Caco-2 (cell line): ENCODE results near the gene TNFRSF13B. TPM values are rescaled to one million over a fixed set of nuclear protein-coding genes. Genes with fewer than 3 reads are reported as not detected.

Experiments used
- BruUV-seq: library from RNA; stranded (reverse); fragments of 400-500 nt; replicated peaks from 2 replicates; lab custom pipeline; 2021; lab: Mats Ljungman, UMichigan
- CTCF ChIA-PET: fragments of 300-600 bp; sonication (Branson Sonifier 250); formaldehyde crosslinking; loops from one replicate; lab custom pipeline; 2022; ENCODE audit warnings: antibody characterized with exemption; lab: Charles Lee
- POLR2A ChIA-PET: fragments of 300-600 bp; sonication (Branson Sonifier 250); formaldehyde crosslinking; loops from one replicate; lab custom pipeline; 2022; ENCODE audit warnings: antibody characterized with exemption; lab: Charles Lee
- DNase-seq, 2 experiments: peaks; one replicate each; pipeline versions ENCODE4 v3.0.0 to v3.0.0-alpha.2; 2020 to 2022
- H3K27me3 ChIP-seq: replicated peaks from 2 replicates; pipeline ENCODE4 v1.6.0; 2011; ENCODE audit warnings: low read length; ENCODE audit not compliant: control insufficient read depth, insufficient read depth
- H3K36me3 ChIP-seq: 2 replicates; pipeline ENCODE4 v1.5.1; 2011; ENCODE audit warnings: low read length; ENCODE audit not compliant: control insufficient read depth, insufficient read depth
- H3K4me1 ChIP-seq: fragments of 250-450 bp; sonication (Bioruptor Pico); 2 replicates; pipeline ENCODE4 v1.5.1; 2020; ENCODE audit warnings: mild to moderate bottlenecking
- H3K4me3 ChIP-seq: 2 replicates; pipeline ENCODE4 v1.5.1; 2011; ENCODE audit warnings: low read depth, mild to moderate bottlenecking, control low read depth, low read length
- H3K9me3 ChIP-seq: fragments of 250-450 bp; sonication (Bioruptor Pico); 2 replicates; pipeline ENCODE4 v1.5.1; 2020; ENCODE audit warnings: mild to moderate bottlenecking, moderate library complexity
- H3K27ac Mint-ChIP-seq: one replicate; pipeline ENCODE4 v1.8.0; 2022; ENCODE audit warnings: mixed read lengths; ENCODE audit not compliant: unreplicated experiment
- H3K27me3 Mint-ChIP-seq: one replicate; pipeline ENCODE4 v1.8.0; 2022; ENCODE audit warnings: mixed read lengths; ENCODE audit not compliant: insufficient read depth, unreplicated experiment
- H3K36me3 Mint-ChIP-seq: one replicate; pipeline ENCODE4 v1.8.0; 2022; ENCODE audit warnings: mild to moderate bottlenecking, mixed read lengths; ENCODE audit not compliant: insufficient read depth, unreplicated experiment
- H3K4me1 Mint-ChIP-seq: one replicate; pipeline ENCODE4 v1.8.0; 2022; ENCODE audit warnings: low read depth, mixed read lengths; ENCODE audit not compliant: unreplicated experiment
- H3K4me3 Mint-ChIP-seq: one replicate; pipeline ENCODE4 v1.8.0; 2022; ENCODE audit warnings: mild to moderate bottlenecking, moderate library complexity, mixed read lengths; ENCODE audit not compliant: unreplicated experiment
- H3K9me3 Mint-ChIP-seq: one replicate; pipeline ENCODE4 v1.8.0; 2022; ENCODE audit warnings: mixed read lengths; ENCODE audit not compliant: unreplicated experiment
- CTCF ChIP-seq, 2 experiments: fragments of 200-600 bp in 1 of 2; IDR thresholded peaks; 1 replicate in 1 of 2; 2 replicates in 1 of 2; pipeline versions ENCODE4 v1.5.1 to v1.8.0; 2011 to 2022; ENCODE audit warnings: antibody characterized with exemption in 1 of 2, control low read depth in 1 of 2, inconsistent platforms in 1 of 2, low read depth in 1 of 2, low read length in 1 of 2, mild to moderate bottlenecking in 1 of 2, moderate library complexity in 1 of 2; ENCODE audit not compliant: insufficient read depth in 1 of 2, severe bottlenecking in 1 of 2, unreplicated experiment in 1 of 2
- intact Hi-C: fragments of 100-400 bp; cut with micrococcal nuclease; formaldehyde crosslinking; loops from one replicate; pipeline ENCODE4 v1.10.0; 2022; ENCODE audit not compliant: unreplicated experiment
- total RNA-seq: library from RNA; stranded (reverse); gene quantifications from 2 replicates; pipeline ENCODE4 v1.2.3, GENCODE V29; 2022

Gene TNFRSF13B
- total RNA-seq, 1 experiment from 2014 or later: not detected

GRCh38 chr17:16909472-16910246 is 62.3 kb downstream of the TNFRSF13B start:
- H3K9me3 ChIP-seq: no peaks in the 10 kb centered on the region
- DNase-seq: no peak
- H3K36me3 ChIP-seq: no peaks in the 10 kb centered on the region
- ChIA-PET CTCF (interaction anchor here (0.7 kb wide), 1 partner anchor 27 kb away, joined by 3 read pairs; no protein-coding TSS in a partner anchor), POLR2A (no interaction called here)
- H3K4me1 Mint-ChIP-seq: no peaks in the 10 kb centered on the region
- H3K4me3 Mint-ChIP-seq: no peak overlapping the region
- no peaks in the 10 kb centered on the region for H3K27me3 ChIP-seq
- no peaks in the 10 kb centered on the region for H3K9me3 Mint-ChIP-seq
- no peaks in the 10 kb centered on the region for H3K36me3 Mint-ChIP-seq
- intact Hi-C loops: no loop called here
- BruUV-seq: no TSS peak
- no peak for TF ChIP-seq CTCF (IDR thresholded peaks at IDR 0.05; ENCODE audit: insufficient read depth in 1 of 2, low read depth in 1 of 2, low read length in 1 of 2, severe bottlenecking in 1 of 2, unreplicated experiment in 1 of 2)
- H3K4me3 ChIP-seq: no peak overlapping the region
- H3K27me3 Mint-ChIP-seq: peaks cover 10% of the 10 kb centered on the region
- no peak overlapping the region for H3K27ac Mint-ChIP-seq
- no peaks in the 10 kb centered on the region for H3K4me1 ChIP-seq

GRCh38 chr17:16908273-16908672 is 63.6 kb downstream of the TNFRSF13B start:
- no peaks in the 10 kb centered on the region for H3K9me3 Mint-ChIP-seq
- Histone ChIP-seq H3K27me3 (no peaks in the 10 kb centered on the region), H3K9me3 (no peaks in the 10 kb centered on the region), H3K4me3 (no peak overlapping the region), H3K4me1 (no peaks in the 10 kb centered on the region), H3K36me3 (no peaks in the 10 kb centered on the region)
- H3K27me3 Mint-ChIP-seq: peaks cover 10% of the 10 kb centered on the region
- no peak for TF ChIP-seq CTCF (IDR thresholded peaks at IDR 0.05; ENCODE audit: insufficient read depth in 1 of 2, low read depth in 1 of 2, low read length in 1 of 2, severe bottlenecking in 1 of 2, unreplicated experiment in 1 of 2)
- ChIA-PET CTCF (no interaction called here), POLR2A (no interaction called here)
- DNase-seq: no peak
- H3K4me3 Mint-ChIP-seq: no peak overlapping the region
- intact Hi-C loops: no loop called here
- H3K4me1 Mint-ChIP-seq: no peaks in the 10 kb centered on the region
- no peaks in the 10 kb centered on the region for H3K36me3 Mint-ChIP-seq
- no TSS peak for BruUV-seq
- H3K27ac Mint-ChIP-seq: no peak overlapping the region

DNA sequence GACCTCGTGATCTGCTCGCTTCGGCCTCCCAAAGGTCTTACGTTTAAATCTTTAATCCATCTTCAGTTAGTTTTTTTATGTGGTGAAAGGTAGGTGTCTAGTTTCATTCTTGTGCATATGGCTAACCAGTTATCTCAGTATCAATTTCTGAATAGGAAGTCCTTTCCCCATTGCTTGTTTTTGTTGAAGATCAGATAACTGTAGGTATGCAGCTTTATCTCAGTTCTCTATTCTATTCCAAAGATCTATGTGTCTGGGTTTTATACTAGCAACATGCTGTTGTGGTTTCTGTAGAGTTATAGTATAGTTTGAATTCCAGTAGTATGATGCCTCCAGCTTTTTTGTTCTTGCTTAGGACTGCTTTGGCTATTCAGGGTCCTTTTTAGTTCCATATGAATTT is 65.2 kb downstream of the TNFRSF13B start:
- ChIA-PET CTCF (no interaction called here), POLR2A (no interaction called here)
- no peaks in the 10 kb centered on the region for H3K4me1 ChIP-seq
- H3K4me1 Mint-ChIP-seq: no peaks in the 10 kb centered on the region
- no peaks in the 10 kb centered on the region for H3K27me3 ChIP-seq
- intact Hi-C loops: loop anchor here (1.0 kb wide), 1 partner anchor 12 kb away; no protein-coding TSS in a partner anchor
- H3K36me3 Mint-ChIP-seq: no peaks in the 10 kb centered on the region
- H3K27me3 Mint-ChIP-seq: peaks cover 13% of the 10 kb centered on the region
- no peaks in the 10 kb centered on the region for H3K9me3 ChIP-seq
- no peaks in the 10 kb centered on the region for H3K36me3 ChIP-seq
- no peak for DNase-seq
- H3K9me3 Mint-ChIP-seq: no peaks in the 10 kb centered on the region
- TF ChIP-seq CTCF (IDR thresholded peaks at IDR 0.05; ENCODE audit: insufficient read depth in 1 of 2, low read depth in 1 of 2, low read length in 1 of 2, severe bottlenecking in 1 of 2, unreplicated experiment in 1 of 2): no peak
- BruUV-seq: no TSS peak
- no peak overlapping the region for H3K27ac Mint-ChIP-seq
- H3K4me3 Mint-ChIP-seq: no peak overlapping the region
- H3K4me3 ChIP-seq: no peak overlapping the region
